Upper lobe of left lung (tissue), 4 donors: Measurements from ENCODE around the gene AGMO.

Experiments
- CTCF ChIP-seq, 6 experiments: fragments of 450-650 bp in 4 of 6; fragments of 200-600 bp in 2 of 6; sonication (generic) in 2 of 6; IDR thresholded peaks; one replicate each; pipeline ENCODE4 v1.5.1; 2016 to 2019; ENCODE audit warnings: antibody characterized with exemption in 6 of 6
- POLR2A ChIP-seq, 4 donors: fragments of 450-650 bp; IDR thresholded peaks; one replicate each; pipeline ENCODE4 v1.5.1; 2016 to 2017; ENCODE audit warnings: antibody characterized with exemption in 4 of 4, mild to moderate bottlenecking in 2 of 4
- POLR2AphosphoS5 ChIP-seq, 2 donors: sonication (generic); formaldehyde crosslinking; IDR thresholded peaks; one replicate each; pipeline ENCODE4 v1.5.1; 2017; ENCODE audit warnings: antibody characterized with exemption in 2 of 2

- TF ChIP-seq POLR2A (IDR thresholded peaks at IDR 0.05) (no peak), CTCF (IDR thresholded peaks at IDR 0.05) (no peak), POLR2AphosphoS5 (IDR thresholded peaks at IDR 0.05) (no peak)
Observed at GRCh38 chr7:15352421-15353206, 209.2 kb downstream of the AGMO start.
